Tibial nerve (tissue), 4 donors: Measurements from ENCODE around the gene DSC1. TPM values are rescaled to one million over a fixed set of nuclear protein-coding genes. Genes with fewer than 3 reads are reported as not detected.

Experiments
- DNase-seq, 2 donors: peaks; one replicate each; pipeline ENCODE4 v3.0.0-alpha.2; 2019; ENCODE audit warnings: low spot score in 2 of 2
- H3K27ac ChIP-seq, 4 donors: fragments of 200-600 bp; sonication (generic) in 3 of 4; one replicate each; pipeline ENCODE4 v1.5.1; 2017 to 2019; ENCODE audit warnings: mild to moderate bottlenecking in 1 of 4
- H3K27me3 ChIP-seq, 2 donors: fragments of 200-600 bp; sonication (generic) in 1 of 2; one replicate each; pipeline versions ENCODE4 v1.5.1 to v1.6.0; 2017 to 2019
- H3K36me3 ChIP-seq, 3 donors: fragments of 200-600 bp; sonication (generic); one replicate each; pipeline ENCODE4 v1.5.1; 2018 to 2019
- H3K4me1 ChIP-seq, 4 donors: fragments of 200-600 bp; sonication (generic) in 3 of 4; one replicate each; pipeline ENCODE4 v1.5.1; 2017 to 2019
- H3K4me3 ChIP-seq, 4 donors: fragments of 200-600 bp; sonication (generic) in 3 of 4; one replicate each; pipeline ENCODE4 v1.5.1; 2017 to 2019; ENCODE audit warnings: mild to moderate bottlenecking in 1 of 4, moderate library complexity in 1 of 4
- H3K9me3 ChIP-seq, 4 donors: fragments of 200-600 bp; sonication (generic) in 3 of 4; one replicate each; pipeline ENCODE4 v1.5.1; 2017 to 2019
- EP300 ChIP-seq, 2 donors: sonication (generic); formaldehyde crosslinking; IDR thresholded peaks; one replicate each; pipeline ENCODE4 v1.6.1; 2017; ENCODE audit warnings: antibody characterized with exemption in 2 of 2, mild to moderate bottlenecking in 1 of 2
- POLR2A ChIP-seq, 2 donors: fragments of 450-650 bp; IDR thresholded peaks; one replicate each; pipeline ENCODE4 v1.6.1; 2017; ENCODE audit warnings: antibody characterized with exemption in 2 of 2, mild to moderate bottlenecking in 2 of 2, moderate library complexity in 2 of 2
- WGBS, 2 donors: methylation state at CpG; one replicate each; pipeline ENCODE4 v1.1.5; 2018; 5-methylcytosine and 5-hydroxymethylcytosine counted together
- total RNA-seq, 4 donors: library from RNA; depleted of rRNA; stranded (reverse); fragments of >200 nt; gene quantifications; one replicate each; pipeline ENCODE4 v1.1.0, GENCODE V29; 2016
- TF ChIP-seq, protein P1 (sequence below), 5 experiments: fragments of 200-600 bp in 3 of 5; fragments of 450-650 bp in 2 of 5; sonication (generic) in 3 of 5; IDR thresholded peaks; one replicate each; pipeline ENCODE4 v1.5.1; 2016 to 2019; ENCODE audit warnings: antibody characterized with exemption in 5 of 5, mild to moderate bottlenecking in 3 of 5, moderate library complexity in 2 of 5

The DSC1 gene
- total RNA-seq, 4 donors from 2014 or later, result not detected

DNA sequence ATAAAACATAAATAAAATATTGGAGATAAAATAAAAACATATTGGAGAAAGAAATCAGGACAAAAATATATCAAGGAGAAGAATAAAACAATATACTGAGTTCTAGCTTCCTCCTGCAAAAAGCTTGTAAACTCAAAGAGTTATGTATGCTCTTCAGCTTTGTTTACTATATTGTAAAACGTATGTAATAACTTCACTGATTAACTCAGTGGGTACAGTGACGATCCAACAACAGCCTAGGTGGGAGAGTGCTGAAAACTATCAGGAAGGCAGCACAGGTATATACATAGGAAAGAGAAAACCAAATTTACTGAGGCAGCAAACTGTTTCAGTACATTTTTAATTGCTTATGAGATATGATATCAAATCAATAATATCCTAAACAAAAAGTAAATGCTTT is 68.8 kb downstream of the DSC1 start:
- Histone ChIP-seq H3K4me1 (no peaks in the 10 kb centered on the region), H3K4me3 (no peak overlapping the region), H3K36me3 (no peaks in the 10 kb centered on the region), H3K27me3 (no peaks in the 10 kb centered on the region), H3K9me3 (no peaks in the 10 kb centered on the region), H3K27ac (no peak overlapping the region)
- DNase-seq, result no peak
- no peak for TF ChIP-seq POLR2A (IDR thresholded peaks at IDR 0.05)
- 79 to 86% methylated on average over 2 of the region's 2 CpGs for WGBS, 2 donors

DNA sequence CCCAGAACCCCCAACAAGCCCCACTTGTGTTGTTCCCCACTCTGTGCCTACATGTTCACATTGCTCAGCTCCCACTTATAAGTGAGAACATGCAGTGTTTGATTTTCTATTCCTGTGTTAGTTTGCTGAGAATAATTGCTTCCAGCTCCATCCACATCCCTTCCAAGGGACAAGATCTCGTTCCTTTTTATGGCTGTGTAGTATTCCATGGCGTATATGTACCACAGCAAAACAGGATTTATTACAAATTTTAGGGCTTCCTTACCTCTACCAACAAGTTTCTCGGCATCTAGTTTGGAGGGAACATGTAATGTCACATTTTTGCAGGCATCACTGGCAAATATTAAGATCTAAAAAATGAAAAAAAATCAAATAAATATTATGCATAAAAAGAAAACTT is 69.4 kb downstream of the DSC1 start:
- Histone ChIP-seq H3K9me3 (no peaks in the 10 kb centered on the region), H3K4me1 (no peaks in the 10 kb centered on the region), H3K27ac (no peak overlapping the region), H3K36me3 (no peaks in the 10 kb centered on the region), H3K4me3 (no peak overlapping the region), H3K27me3 (no peaks in the 10 kb centered on the region)
- no peak for TF ChIP-seq POLR2A (IDR thresholded peaks at IDR 0.05)
- TF ChIP-seq EP300 (IDR thresholded peaks at IDR 0.05), result no peak
- TF ChIP-seq, protein P1, sequence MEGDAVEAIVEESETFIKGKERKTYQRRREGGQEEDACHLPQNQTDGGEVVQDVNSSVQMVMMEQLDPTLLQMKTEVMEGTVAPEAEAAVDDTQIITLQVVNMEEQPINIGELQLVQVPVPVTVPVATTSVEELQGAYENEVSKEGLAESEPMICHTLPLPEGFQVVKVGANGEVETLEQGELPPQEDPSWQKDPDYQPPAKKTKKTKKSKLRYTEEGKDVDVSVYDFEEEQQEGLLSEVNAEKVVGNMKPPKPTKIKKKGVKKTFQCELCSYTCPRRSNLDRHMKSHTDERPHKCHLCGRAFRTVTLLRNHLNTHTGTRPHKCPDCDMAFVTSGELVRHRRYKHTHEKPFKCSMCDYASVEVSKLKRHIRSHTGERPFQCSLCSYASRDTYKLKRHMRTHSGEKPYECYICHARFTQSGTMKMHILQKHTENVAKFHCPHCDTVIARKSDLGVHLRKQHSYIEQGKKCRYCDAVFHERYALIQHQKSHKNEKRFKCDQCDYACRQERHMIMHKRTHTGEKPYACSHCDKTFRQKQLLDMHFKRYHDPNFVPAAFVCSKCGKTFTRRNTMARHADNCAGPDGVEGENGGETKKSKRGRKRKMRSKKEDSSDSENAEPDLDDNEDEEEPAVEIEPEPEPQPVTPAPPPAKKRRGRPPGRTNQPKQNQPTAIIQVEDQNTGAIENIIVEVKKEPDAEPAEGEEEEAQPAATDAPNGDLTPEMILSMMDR (IDR thresholded peaks at IDR 0.05), result no peak
- DNase-seq, result no peak
- 93 to 94% methylated on average over 3 of the region's 3 CpGs for WGBS, 2 donors

DNA sequence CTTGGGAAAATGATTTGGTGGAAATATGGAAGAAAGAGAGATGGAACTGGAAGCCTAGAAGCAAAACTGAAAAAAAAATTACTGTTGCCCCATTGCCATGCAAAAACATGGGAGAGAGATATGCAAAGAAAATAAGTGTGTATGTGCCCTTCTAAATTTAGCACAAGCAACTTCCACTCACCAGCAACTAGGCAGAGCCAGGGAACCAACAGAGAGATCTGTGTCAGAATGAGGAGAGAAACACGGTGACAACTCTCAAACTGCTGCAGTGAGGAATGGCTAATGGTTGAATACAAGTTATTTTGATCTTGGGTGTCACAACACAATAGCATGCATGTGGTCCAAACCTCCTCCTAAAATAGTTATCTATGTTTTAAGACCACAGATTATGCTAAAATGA is 71.3 kb downstream of the DSC1 start:
- 39 to 41% methylated on average over 1 of the region's 1 CpG for WGBS, 2 donors

DNA sequence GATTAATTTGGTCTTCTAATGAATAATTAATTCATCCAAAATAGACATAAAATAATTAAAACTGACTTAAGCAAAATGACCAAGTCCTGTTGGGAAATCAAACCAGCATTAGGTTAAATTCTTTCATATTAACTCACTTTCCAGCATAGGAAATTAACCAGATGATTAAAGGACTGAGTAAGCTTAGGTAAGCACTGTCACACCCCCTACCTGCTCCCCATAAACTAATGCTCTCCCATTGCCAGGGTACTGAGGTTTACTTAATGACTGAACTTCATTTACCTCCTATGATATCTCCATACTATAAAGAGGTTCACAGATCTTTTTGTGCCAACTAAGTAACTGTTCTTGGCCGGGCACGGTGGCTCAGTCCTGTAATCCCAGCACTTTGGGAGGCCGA is 74.1 kb downstream of the DSC1 start:
- TF ChIP-seq EP300 (IDR thresholded peaks at IDR 0.05), result no peak
- TF ChIP-seq, protein P1 (IDR thresholded peaks at IDR 0.05), result no peak
- TF ChIP-seq POLR2A (IDR thresholded peaks at IDR 0.05), result no peak
- Histone ChIP-seq H3K27me3 (no peaks in the 10 kb centered on the region), H3K4me1 (no peaks in the 10 kb centered on the region), H3K4me3 (no peak overlapping the region), H3K9me3 (no peaks in the 10 kb centered on the region), H3K27ac (no peak overlapping the region), H3K36me3 (no peaks in the 10 kb centered on the region)
- WGBS, 2 donors, result 84 to 96% methylated on average over 3 of the region's 3 CpGs
- no peak for DNase-seq

More for the DNA sequence above, 71.3 kb downstream of the DSC1 start:
- Histone ChIP-seq H3K27me3 (no peaks in the 10 kb centered on the region), H3K4me3 (no peak overlapping the region), H3K4me1 (no peaks in the 10 kb centered on the region), H3K27ac (no peak overlapping the region), H3K36me3 (no peaks in the 10 kb centered on the region), H3K9me3 (no peaks in the 10 kb centered on the region)
- DNase-seq, result no peak
- TF ChIP-seq EP300 (IDR thresholded peaks at IDR 0.05) (no peak), POLR2A (IDR thresholded peaks at IDR 0.05) (no peak)
- TF ChIP-seq, protein P1 (IDR thresholded peaks at IDR 0.05), result no peak

DNA sequence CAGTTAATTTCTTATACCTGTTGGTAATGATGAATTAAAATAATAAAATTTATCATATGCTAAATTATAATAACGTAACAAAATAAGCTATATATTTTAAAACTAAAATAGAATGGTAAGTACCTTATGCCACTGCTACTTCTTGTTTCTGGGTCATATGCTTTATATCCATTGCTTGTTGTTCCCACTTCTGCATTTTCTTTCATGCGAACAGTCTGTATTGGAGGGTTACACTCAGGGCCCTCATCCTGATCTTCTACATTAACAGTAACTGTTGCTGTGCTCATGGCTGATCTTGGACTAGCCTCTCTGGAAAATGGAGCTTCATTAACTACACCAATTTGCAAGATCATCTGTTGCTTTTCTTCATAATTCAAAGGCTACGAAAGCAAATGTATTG is 82.7 kb downstream of the DSC1 start:
- 83 to 94% methylated on average over 3 of the region's 3 CpGs for WGBS, 2 donors
- H3K4me3 ChIP-seq, result no peak overlapping the region
- H3K9me3 ChIP-seq, result peaks cover 0 to 6% (median 0%) of the 10 kb centered on the region in 4 donors
- no peaks in the 10 kb centered on the region for H3K4me1 ChIP-seq
- H3K36me3 ChIP-seq, result no peaks in the 10 kb centered on the region
- H3K27me3 ChIP-seq, result no peaks in the 10 kb centered on the region
- H3K27ac ChIP-seq, result no peak overlapping the region
- DNase-seq, result no peak
- TF ChIP-seq POLR2A (IDR thresholded peaks at IDR 0.05), result no peak
- TF ChIP-seq, protein P1 (IDR thresholded peaks at IDR 0.05), result no peak
- no peak for TF ChIP-seq EP300 (IDR thresholded peaks at IDR 0.05)

Other genes starting within 250 kb of the DSC1 start
- 10 to 100 TPM in 2 of 4 donors, 1 to 10 TPM in 2; 5.1 to 12.4 (median 8.9) TPM for gene DSC3, start 120.1 kb downstream of the DSC1 start, total RNA-seq
- gene DSC2, start 60.4 kb downstream of the DSC1 start, total RNA-seq, result 1 to 10 TPM; 2.1 to 3.9 (median 3.2) TPM
- not detected for gene DSG1, start 155.3 kb upstream of the DSC1 start, total RNA-seq
- gene DSG4, start 213.9 kb upstream of the DSC1 start, total RNA-seq, result not detected